ENCODE measurements around the gene ARL10. TPM values are rescaled to one million over a fixed set of nuclear protein-coding genes. Genes with fewer than 3 reads are reported as not detected.
"Not testable (repeated sequence)": the region's sequence is repeated elsewhere in the genome, so short reads cannot be mapped to it uniquely, and the experiment has no call there.

The ARL10 gene
- polyA plus RNA-seq, 1 experiment, result 3.2 TPM

DNA sequence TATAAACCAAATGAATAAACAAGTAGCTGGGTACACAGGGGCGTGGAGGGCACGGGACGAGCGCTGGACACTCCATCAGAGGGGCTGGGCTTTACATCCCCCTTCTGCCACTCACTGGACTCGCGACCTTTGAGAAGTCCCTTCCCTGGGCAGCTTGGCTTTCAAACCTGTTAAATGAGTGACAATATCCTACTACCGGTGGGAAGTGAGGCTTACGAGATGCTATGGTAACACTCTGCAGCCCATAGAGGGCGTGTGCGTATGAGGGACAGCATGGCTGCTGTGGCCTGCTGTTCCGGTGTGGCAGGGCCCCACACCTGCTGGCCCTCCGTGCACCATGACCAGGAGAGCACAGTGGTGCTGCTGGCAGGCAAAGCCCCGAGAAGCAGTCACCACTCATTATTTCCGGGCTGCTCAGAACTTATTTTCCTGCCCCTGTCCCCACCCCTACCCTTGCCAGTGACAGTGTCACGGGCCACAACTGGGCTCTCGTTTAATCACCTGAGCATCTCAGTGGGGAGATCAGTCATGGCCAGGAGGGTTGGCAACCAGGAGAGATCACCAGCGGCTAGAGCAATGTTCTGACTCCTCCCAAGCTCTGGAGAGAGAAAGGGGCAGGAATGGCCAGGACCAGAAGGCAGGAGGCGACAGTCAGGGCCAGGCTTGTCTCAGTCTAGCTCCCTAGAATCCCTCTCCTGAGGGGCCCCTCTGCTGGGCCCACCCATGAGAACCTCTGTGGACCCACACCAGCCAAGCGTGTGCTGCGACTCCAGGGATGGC is 40.6 kb downstream of the ARL10 start:
- ChIA-PET POLR2A (no interaction called here), CTCF (interaction anchor here (0.7 to 1.3 kb wide), 3 partner anchors 10 to 241 kb away, joined by 3 read pairs; partner anchors contain the start of gene TSPAN17)
- no peak for DNase-seq (ENCODE audit: low read depth)
- TF ChIP-seq, protein P1, sequence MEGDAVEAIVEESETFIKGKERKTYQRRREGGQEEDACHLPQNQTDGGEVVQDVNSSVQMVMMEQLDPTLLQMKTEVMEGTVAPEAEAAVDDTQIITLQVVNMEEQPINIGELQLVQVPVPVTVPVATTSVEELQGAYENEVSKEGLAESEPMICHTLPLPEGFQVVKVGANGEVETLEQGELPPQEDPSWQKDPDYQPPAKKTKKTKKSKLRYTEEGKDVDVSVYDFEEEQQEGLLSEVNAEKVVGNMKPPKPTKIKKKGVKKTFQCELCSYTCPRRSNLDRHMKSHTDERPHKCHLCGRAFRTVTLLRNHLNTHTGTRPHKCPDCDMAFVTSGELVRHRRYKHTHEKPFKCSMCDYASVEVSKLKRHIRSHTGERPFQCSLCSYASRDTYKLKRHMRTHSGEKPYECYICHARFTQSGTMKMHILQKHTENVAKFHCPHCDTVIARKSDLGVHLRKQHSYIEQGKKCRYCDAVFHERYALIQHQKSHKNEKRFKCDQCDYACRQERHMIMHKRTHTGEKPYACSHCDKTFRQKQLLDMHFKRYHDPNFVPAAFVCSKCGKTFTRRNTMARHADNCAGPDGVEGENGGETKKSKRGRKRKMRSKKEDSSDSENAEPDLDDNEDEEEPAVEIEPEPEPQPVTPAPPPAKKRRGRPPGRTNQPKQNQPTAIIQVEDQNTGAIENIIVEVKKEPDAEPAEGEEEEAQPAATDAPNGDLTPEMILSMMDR (IDR thresholded peaks at IDR 0.05; ENCODE audit: insufficient read depth, low read depth, low read length), result no peak
- H3K36me3 ChIP-seq (ENCODE audit: control insufficient read depth, insufficient read depth, low read length), result peaks cover 10% of the 10 kb centered on the region
- H3K4me3 ChIP-seq (ENCODE audit: low read depth, low read length), result no peak overlapping the region
- no peaks in the 10 kb centered on the region for H3K27me3 ChIP-seq (ENCODE audit: control insufficient read depth, insufficient read depth, low read length)

DNA sequence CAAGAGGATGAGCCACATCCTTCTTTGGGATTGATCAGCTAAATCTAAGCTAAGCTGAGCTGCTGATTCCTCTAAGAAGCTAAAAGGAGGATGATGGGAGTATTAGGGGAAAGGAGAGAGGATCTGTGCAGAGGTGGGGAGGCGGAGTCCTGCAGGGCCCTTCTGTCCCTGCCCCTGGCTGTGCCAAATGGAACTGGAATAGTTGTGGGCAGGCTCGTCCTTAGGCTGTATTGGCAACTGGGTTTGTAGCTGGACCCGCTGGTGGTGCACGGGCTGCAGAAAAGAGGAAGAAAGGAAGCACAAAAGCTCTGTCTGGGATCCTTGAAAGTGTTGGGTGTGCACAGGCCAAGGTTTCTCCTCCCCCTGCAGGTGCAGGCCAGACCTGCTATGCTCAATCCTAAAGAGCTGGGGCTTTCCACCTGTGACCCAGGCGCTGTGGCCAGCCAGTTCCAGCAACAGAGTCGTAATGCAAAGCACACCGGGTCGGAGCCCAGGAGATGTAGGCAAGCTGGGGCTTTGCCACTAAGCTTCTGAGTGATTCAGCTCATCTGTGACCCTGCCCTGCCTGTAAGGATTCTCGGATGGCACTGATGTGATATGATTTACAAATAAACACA is 41.3 kb downstream of the ARL10 start:
- H3K36me3 ChIP-seq (ENCODE audit: control insufficient read depth, insufficient read depth, low read length), result peaks cover 10% of the 10 kb centered on the region
- TF ChIP-seq, protein P1 (IDR thresholded peaks at IDR 0.05; ENCODE audit: insufficient read depth, low read depth, low read length), result no peak
- no peaks in the 10 kb centered on the region for H3K27me3 ChIP-seq (ENCODE audit: control insufficient read depth, insufficient read depth, low read length)
- CTCF ChIA-PET, result interaction anchor here (0.7 to 1.3 kb wide), 3 partner anchors 9 to 240 kb away, joined by 3 read pairs; partner anchors contain the start of gene TSPAN17
- no peak overlapping the region for H3K4me3 ChIP-seq (ENCODE audit: low read depth, low read length)
- DNase-seq (ENCODE audit: low read depth), result no peak
- POLR2A ChIA-PET, result no interaction called here

DNA sequence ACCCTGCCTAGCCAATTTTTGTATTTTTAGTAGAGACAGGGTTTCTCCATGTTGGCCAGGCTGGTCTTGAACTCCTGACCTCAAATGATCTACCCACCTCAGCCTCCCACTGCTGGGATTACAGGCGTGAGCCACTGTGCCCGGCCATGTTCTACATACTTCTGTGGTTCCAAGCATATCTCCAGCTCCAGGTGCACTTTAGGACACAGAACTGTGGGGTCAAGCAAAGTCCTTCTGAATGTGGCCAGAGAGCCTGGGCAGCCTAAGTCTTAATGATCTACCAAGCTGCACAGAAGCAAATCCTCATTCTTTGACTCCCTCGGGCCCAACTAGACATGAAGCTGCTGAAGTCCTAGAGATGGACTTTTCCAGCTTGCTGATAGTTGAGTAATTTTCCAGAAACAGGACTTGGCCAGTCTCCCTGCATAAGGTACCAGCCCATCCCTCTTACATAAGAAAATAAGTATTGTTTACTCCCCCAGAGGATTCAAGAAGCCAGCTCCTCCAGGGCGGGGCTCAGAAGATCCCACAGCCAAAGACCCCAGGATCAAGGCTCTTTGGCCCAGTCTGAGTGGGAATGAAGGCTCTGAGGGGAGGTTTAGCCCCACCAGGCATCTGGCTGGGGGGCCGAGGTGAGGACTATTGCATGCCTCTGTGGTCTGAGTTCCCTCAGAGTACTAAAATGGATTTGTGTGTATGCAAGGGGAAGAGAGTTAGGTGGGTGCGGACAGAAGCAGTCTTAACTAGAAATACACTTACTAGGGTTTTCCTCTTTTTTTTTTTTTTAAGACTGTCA is 42.4 kb downstream of the ARL10 start:
- POLR2A ChIA-PET, result no interaction called here

DNA sequence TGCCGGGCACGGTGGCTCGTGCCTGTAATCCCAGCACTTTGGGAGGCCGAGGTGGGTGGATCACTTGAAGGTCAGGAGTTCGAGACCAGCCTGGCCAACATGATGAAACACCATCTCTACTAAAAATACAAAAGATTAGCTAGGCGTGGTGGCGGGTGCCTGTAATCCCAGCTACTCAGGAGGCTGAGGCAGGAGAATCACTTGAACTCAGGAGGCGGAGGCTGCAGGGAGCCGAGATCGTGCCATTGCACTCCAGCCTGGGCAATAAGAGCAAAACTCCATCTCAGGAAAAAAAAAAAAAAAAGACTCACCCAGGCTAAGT is 42.9 kb downstream of the ARL10 start:
- POLR2A ChIA-PET; CTCF ChIA-PET; H3K4me3 ChIP-seq (ENCODE audit: low read depth, low read length); H3K27me3 ChIP-seq (ENCODE audit: control insufficient read depth, insufficient read depth, low read length); DNase-seq (ENCODE audit: low read depth): not testable (repeated sequence)
- H3K36me3 ChIP-seq (ENCODE audit: control insufficient read depth, insufficient read depth, low read length), result peaks cover 10% of the 10 kb centered on the region

More for the DNA sequence above, 42.4 kb downstream of the ARL10 start:
- CTCF ChIA-PET, result interaction anchor here (0.6 to 1.3 kb wide), 3 partner anchors 37 to 239 kb away, joined by 3 read pairs; partner anchors contain the start of gene TSPAN17
- no peak overlapping the region for H3K4me3 ChIP-seq (ENCODE audit: low read depth, low read length)
- TF ChIP-seq, protein P1 (IDR thresholded peaks at IDR 0.05; ENCODE audit: insufficient read depth, low read depth, low read length), result no peak
- peaks cover 10% of the 10 kb centered on the region for H3K36me3 ChIP-seq (ENCODE audit: control insufficient read depth, insufficient read depth, low read length)
- DNase-seq (ENCODE audit: low read depth), result no peak
- no peaks in the 10 kb centered on the region for H3K27me3 ChIP-seq (ENCODE audit: control insufficient read depth, insufficient read depth, low read length)

DNA sequence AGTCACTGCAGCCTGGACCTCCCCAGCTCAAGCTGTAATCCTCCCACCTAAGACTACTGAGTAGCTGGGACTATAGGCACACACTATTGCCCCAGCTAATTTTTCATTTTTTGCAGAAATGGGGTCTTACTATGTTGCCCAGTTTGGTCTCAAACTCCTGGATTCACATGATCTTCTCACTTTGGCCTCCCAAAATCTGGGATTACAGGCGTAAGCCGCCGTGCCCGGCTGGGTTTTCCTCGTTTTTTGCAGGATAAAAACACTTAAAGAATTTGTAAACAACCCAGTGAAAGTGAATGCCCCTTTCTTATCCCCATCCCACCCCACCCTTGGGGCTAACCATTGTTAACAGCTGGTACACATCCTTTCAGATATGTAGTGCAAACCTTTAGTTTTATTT is 43.3 kb downstream of the ARL10 start:
- TF ChIP-seq, protein P1 (IDR thresholded peaks at IDR 0.05; ENCODE audit: insufficient read depth, low read depth, low read length), result no peak
- no peaks in the 10 kb centered on the region for H3K27me3 ChIP-seq (ENCODE audit: control insufficient read depth, insufficient read depth, low read length)
- DNase-seq (ENCODE audit: low read depth), result no peak
- H3K4me3 ChIP-seq (ENCODE audit: low read depth, low read length), result no peak overlapping the region
- POLR2A ChIA-PET, result no interaction called here
- CTCF ChIA-PET, result no interaction called here
- peaks cover 10% of the 10 kb centered on the region for H3K36me3 ChIP-seq (ENCODE audit: control insufficient read depth, insufficient read depth, low read length)
